Adipose tissue (tissue), 3 donors: ENCODE measurements around the gene CCNJL. TPM values are rescaled to one million over a fixed set of nuclear protein-coding genes. Genes with fewer than 3 reads are reported as not detected.

Source experiments
- H3K27ac ChIP-seq: one replicate; pipeline ENCODE4 v1.5.1; 2013; ENCODE audit warnings: low read depth, low read length
- WGBS, 3 donors: extraction: QIAGEN DNeasy Blood & Tissue Kit; methylation state at CpG; one replicate each; pipeline ENCODE4 v1.1.7; 2013; 5-methylcytosine and 5-hydroxymethylcytosine counted together
- polyA plus RNA-seq, 3 donors: library from polyadenylated mRNA; stranded (reverse); fragments of 200-250 nt; gene quantifications; one replicate each; pipeline ENCODE4 v1.2.3, GENCODE V29; 2013
- donor health status: healthy with polysubstance abuse.
- donor health status: Bipolar disorder and iron deficiency.
- donor health status: healthy.

The CCNJL gene, protein sequence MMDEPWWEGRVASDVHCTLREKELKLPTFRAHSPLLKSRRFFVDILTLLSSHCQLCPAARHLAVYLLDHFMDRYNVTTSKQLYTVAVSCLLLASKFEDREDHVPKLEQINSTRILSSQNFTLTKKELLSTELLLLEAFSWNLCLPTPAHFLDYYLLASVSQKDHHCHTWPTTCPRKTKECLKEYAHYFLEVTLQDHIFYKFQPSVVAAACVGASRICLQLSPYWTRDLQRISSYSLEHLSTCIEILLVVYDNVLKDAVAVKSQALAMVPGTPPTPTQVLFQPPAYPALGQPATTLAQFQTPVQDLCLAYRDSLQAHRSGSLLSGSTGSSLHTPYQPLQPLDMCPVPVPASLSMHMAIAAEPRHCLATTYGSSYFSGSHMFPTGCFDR
- polyA plus RNA-seq = 1 to 10 TPM in 1 of 3 donors, under 1 TPM in 2; 0.09 to 1.3 (median 0.89) TPM

DNA sequence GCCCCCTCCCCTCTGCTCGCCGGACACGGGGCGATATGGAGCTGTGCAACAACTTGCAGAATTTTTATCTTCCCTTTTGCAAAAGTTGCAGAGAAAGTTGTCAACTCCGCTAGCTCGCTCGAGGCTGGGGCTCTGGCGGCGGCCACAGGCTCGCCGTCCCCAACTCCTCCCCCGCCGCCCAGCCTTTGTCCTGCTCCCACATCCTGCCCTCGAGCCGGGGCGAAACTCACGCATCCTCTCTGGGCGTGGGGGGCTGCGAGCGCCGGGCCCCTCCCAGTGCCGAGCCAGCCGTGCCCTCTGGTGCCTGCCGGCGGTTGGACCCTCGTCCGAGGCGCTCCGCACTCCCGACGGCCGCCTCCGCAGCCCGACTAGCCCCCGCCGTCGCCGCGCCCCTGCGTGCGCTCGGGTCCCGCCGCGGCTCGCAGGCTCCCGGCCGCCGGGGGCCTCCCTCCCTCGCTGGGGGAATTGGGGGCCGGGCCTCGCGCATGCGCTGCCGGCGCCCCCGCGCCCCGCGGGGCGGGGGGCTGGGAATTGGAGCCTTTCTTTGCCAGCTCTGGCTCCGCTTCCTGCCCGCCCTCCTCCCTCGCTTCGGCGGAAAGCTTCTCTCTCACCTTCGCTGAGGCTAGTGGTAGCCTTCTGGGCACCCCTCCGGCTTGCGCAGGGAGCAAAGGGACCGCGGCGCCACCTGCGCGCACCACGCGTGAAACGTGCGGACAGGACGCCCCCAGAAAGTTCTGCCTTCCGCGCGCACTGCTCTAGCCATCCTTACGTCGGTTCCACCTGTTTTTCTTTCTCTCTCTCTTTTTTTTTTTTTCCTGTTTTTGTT lies at the start of gene CCNJL:
Gene CCNJL (minus strand): TSS at position 431 of the 826 bp plus-strand sequence. CDS start 641 bp downstream, outside the sequence.
- WGBS, 3 donors = 1% methylated on average over 52 to 84 of the region's 84 CpGs
- H3K27ac ChIP-seq = no peak within 1 kb of the TSS

DNA sequence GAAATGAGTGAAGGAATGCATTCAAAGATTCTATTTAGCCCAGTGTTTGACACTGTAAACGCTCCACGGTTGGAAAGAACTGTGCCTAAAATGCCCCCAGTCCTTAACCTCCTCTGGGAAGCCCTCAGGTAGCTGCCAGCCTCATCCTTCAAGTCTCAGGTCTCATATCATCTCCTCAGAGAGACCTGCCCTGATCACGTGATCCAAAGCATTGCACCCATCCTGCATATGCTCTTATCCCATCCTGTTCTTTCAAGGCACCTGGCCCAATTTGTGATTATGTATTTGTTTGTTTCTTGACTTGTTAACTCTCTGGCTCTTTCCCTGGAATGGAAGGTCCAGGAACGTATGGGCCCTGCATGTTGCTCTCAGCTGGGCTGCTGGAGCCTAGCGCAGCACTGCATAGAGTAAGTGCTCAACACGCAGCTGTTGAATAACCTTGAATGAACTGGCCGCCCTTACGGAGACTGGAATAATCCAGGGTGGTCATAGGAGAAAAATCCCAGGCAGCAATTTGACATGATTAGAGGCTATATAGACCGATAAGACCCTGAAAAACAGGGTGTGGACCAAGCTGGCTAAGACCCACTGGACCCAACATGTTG lies 49.4 kb upstream of the CCNJL start:
- 83 to 96% (median 87%) methylated on average over 9 of the region's 9 CpGs for WGBS, 3 donors
- no peak overlapping the region for H3K27ac ChIP-seq

DNA sequence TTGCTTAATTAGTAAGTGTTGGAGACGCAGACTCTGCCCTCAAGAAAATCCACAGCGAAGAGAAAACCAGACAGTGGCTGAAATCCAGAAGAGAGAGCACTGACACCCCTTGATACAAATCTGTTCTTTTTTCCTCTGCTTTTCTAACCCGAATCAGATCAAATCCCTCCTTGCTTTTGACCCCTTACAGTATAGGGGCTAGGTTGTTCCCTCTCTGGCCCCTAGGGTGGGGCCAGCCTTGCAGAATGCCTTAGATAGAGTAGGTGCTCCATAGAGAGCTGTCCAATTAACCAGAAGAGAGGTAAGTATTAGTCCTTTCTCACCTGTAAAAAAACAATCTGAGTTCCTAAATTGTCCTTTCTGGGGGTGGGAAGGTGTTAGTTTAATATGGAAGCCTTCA lies 47.9 kb upstream of the CCNJL start:
- 80 to 91% (median 80%) methylated on average over 3 of the region's 3 CpGs for WGBS, 3 donors
- no peak overlapping the region for H3K27ac ChIP-seq

DNA sequence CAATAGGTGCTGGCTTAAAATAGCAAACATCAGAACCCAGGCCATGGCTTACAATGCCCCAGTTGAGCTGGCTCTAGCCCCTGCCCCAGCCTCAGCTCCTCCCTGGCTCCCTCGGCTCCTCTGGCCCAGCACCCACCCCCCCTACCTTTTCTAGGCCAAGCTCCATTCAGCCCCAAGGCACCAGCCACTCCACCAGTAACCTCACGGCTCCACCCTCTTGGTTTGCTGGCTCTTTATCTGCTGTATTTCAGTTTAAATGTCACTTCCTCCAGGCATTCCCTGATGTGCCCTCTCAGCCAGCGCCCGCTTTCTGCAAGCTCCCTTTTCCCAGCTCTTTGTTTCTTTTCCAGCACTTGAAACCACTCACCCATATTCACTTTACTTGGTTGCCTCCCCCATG lies 47.5 kb upstream of the CCNJL start:
- no peak overlapping the region for H3K27ac ChIP-seq
- 55 to 80% (median 78%) methylated on average over 4 of the region's 4 CpGs for WGBS, 3 donors

DNA sequence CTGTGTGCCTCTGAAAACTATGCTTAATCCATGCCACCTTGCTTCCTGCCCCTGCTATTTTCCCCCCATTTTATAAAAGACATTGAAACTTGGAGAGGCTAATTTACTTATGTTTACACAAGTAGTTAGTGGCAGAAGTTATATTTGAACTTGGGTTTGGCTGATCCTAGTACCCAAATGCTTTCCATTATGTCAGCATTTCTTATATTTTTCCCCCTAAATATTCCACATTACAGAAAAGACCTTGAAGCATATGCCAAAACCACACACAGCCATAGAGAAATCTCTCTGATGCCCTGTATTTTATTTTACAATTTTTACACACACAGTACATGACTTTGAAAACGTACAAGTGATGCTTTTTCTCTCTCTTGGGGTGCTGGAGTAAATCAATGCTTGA lies 46.9 kb upstream of the CCNJL start:
- H3K27ac ChIP-seq = no peak overlapping the region
- 0 to 42% (median 0%) methylated on average over 1 of the region's 1 CpG for WGBS, 3 donors

DNA sequence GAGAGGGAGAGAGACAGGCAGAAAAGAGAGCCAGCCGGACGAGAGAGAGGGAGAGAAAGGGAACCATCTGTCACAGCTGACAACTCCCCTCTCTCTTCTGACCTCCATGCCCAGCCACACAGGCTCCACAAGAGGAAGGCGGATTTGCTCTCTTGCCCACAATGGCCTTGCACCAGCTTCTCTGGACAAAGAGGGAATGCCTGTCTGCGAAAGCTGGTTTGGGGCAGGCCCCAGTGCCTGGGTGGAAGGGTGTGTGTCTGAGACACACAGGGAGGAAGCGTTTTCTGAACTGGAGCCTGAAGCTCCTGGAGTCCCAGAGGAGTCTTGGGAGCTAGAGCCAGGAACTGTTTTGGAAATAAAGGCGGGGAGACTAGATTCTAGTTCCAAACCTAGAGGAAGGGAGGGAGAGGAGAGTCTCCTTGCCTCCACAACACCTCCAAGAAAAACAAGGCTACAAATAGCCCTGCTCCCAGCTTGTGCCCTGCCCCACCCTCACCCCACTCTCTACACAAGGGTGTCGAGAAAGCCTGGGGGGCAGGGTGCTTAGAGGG lies 45.6 kb upstream of the CCNJL start:
- WGBS, 3 donors = 46 to 75% (median 50%) methylated on average over 7 of the region's 7 CpGs
- H3K27ac ChIP-seq = peak overlapping the region; percentile 71

DNA sequence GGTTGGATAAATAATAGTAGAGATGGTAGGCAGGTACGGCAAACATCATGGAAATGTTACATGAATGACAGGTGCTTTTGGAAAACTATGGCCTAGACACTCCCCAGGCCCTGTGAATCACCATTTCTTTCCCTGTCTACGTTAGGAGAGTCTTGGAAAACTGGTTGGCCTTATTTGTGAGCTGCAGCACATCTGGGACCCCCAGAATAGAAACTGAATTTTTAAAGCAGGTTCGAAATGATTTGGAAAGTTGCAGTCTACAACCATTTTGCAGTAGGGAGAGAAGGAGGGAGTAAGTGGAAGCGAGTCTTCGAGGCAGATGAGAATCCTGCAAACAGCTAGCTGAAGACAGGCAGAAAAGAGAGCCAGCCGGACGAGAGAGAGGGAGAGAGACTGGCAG lies 45.0 kb upstream of the CCNJL start:
- 61 to 72% (median 63%) methylated on average over 7 of the region's 7 CpGs for WGBS, 3 donors
- no peak overlapping the region for H3K27ac ChIP-seq

DNA sequence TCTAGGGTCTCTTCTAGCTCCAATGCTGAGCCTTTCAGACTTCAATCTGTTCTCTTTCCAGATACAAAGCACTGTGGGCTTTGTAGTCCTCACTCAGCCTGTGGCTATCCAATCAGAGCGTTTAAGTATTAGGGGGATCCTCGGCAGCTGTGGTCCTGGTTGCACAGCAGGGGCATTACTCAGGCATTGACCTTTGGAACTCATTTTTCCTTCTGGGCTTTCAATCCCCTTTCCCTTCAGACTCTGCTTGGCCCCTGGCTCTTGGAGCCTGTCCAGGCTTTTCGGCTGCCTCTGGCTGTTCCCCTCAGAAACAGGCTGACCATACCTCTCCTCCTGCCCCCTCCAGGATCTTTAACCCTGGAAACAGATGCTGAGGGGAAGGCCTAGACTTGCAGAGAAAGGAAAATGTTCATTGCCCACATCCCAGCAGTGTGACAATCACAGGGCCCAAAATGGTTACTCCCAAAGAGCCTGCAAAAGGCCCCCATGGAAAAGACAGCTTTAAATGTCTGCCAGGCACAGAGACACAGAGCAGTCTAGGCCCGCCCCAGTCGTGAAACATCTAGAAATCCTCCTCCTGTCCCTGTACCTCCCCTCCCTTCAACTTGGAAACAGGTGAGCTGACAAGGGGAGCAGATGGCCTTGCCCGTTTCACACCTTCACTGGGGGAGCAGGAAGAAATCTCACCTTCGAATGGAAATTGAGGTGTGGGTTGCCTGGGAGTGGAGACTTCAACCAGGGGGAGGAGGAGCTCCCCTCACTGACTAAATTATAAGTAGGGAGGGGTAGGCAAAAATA lies 44.4 kb upstream of the CCNJL start:
- H3K27ac ChIP-seq = no peak overlapping the region
- 49 to 73% (median 72%) methylated on average over 7 of the region's 7 CpGs for WGBS, 3 donors

DNA sequence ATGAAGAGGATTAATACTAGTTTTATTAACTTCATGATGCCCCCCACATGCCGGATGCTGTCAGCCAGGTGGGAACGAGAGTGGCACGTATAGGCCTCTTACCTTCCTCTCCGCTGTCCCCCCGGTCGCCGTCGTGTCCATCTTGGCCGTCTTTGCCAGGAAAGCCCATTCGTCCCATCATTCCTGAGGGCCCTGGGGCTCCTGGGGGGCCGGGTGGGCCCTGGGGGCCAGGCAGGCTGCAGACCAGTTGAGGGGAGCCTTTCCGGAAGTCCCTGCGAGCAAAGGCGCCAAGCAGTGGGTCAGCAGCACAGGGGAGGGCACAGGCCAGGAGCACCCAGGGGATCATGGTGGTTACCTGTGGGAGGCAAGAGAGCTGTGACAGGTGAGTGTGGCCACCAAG lies 42.3 kb upstream of the CCNJL start:
- WGBS, 3 donors = 88 to 97% (median 96%) methylated on average over 13 to 14 of the region's 14 CpGs
- H3K27ac ChIP-seq = no peak overlapping the region

DNA sequence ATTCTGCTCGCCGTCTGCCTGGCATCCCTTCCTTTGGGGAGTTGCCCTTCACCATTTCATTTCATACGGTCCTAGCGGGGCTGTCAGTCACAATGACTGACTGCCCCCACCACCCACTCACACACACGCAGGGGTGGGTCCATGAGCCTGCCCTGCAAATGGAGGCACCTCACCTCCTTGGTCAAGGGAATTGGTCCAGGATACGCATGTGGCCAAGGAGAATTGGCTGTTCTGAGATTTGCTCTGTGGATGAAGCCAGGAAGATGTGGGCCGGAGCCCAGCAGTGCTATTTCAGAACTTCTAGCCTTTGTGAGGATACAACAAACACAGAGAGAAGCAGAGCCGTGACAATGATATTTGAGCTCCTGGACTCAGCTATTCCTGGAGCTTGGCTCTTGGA lies 41.0 kb upstream of the CCNJL start:
- no peak overlapping the region for H3K27ac ChIP-seq
- WGBS, 3 donors = 80 to 89% (median 81%) methylated on average over 8 of the region's 8 CpGs

DNA sequence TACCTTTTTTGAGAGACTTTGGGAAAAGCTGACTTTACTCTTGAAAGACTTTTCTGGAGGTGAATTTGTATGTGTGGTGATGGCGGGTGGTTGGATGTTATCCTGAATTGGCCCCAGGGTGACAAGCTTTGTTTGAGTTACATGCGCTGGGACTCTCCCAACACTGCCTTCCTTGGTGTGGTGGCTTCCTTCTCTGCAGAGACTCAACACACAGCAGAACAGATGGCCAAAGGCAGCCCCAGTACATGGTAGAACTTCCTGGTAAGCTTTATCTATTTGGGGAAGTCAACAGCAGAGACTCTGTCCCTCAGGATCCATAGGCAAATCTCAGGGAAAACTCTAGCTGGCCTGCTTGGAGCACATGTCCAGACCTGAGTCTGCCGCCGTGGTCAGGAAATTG lies 39.9 kb upstream of the CCNJL start:
- WGBS, 3 donors = 88 to 96% (median 91%) methylated on average over 4 of the region's 4 CpGs
- no peak overlapping the region for H3K27ac ChIP-seq

DNA sequence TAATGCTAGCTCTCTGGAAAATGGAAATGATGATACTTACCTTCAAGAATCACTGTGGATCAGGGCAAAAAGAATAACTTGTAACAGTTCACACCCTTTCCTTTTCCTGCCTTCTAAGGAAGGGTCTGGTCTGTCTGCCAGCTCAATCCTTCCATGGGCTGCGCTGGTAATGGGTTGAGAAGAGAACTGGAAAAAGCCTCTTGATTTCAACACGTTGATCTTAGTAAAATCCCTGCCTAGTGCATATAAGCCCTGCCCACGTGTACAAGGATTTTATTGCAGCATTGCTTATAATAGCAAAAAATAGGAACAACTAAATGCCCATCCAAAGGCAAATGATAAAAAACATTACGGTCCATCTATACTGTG lies 37.6 kb upstream of the CCNJL start:
- H3K27ac ChIP-seq = no peak overlapping the region
- 72 to 78% (median 72%) methylated on average over 4 of the region's 4 CpGs for WGBS, 3 donors

DNA sequence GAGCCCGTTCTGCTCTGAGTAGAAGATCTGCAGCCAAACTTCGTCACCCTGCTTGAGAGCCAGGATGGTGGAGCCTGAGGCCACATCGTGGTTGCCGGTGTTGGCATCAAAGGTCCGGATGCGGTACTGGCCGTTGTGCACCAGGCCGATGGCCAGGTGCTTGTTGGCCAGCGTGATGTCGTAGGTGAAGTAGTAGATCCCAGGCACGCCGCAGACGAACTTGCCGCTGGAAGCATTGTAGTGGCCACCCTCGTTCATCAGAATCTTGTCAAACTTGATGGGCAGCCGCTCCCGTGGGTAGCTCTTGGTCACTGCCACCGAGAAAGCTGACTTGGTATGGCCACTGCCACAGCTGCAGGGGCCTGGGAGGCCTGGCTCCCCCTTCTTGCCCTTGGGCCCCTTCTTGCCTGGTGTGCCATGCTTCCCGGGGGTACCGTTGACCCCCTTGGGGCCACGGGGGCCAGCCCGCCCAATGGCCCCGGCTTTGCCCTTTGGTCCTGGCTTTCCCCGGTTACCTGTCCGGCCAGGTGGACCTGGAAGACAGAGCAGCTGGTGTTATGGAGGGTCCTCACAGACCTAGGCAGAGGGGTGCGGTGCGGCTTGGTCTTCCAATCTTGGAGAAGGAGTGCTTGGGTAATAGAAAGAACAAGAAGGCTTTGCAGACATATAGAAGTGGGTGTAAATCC lies 37.0 kb upstream of the CCNJL start:
- WGBS, 3 donors = 92 to 96% (median 96%) methylated on average over 27 of the region's 27 CpGs
- H3K27ac ChIP-seq = no peak overlapping the region

DNA sequence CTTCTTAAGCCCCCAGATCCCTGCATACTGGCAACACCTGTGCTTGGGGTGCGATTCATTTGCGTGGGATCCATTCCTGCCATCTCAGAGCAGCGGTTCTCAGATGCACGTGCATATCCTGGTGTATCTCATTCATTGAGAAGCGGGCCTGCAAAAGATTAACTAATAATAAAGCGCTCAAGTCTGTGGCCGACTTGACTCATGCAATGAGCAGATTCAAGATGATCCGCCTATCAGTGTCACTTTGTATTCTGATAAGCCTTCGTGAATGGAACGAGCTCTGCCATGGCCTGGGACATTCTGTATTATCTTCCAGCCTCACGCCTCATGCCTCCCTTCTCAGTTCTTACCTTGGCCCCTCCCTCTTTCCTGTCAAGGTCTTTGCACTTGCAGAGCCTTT lies 35.7 kb upstream of the CCNJL start:
- H3K27ac ChIP-seq = no peak overlapping the region
- WGBS, 3 donors = 70 to 91% (median 90%) methylated on average over 11 of the region's 11 CpGs

DNA sequence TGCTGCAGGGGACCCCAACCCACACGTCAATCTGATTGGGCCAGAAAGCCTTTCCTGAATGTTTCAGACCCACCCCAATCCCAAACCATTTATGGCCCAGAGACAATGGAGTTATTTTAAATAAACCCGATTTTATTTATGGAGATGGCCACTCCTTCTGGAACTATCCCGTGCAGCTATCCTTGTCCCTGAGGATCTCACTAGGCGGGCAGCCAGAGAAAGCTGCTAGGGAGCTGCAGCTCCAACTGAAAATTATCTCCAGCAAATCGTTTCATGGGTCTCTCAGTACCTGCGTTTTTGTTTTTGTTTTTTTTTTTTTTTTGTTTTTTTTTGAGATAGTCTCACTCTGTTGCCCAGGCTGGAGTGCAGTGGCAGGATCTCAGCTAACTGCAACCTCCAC lies 35.1 kb upstream of the CCNJL start:
- 47 to 74% (median 56%) methylated on average over 6 of the region's 6 CpGs for WGBS, 3 donors
- no peak overlapping the region for H3K27ac ChIP-seq

DNA sequence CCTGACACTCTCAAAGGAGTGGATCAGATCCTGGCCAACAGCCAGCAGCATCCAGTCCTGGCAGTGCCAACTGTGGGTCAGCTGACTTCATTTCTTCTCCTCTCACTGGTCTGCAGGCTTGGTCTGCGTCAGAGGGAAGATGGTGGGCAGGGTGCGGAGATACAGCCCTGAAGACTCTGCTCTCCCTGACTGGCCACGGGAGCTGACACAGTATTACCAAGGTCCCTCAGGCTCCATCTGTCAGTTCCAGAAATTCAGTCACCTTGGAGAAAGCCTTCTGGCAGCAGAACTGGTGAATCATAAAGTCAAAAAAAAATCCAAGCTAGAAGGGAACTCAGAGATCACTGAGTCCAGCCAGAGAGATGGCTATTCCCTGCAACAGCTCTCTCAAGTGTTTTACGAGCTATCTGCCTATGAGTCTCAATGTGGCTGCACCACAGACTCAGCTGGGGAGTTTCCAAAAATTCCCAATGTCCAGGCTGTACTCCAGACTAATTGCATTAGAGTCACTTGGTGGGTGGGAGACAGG lies 30.1 kb upstream of the CCNJL start:
- H3K27ac ChIP-seq = no peak overlapping the region
- WGBS, 3 donors = 70 to 85% (median 70%) methylated on average over 4 of the region's 4 CpGs

DNA sequence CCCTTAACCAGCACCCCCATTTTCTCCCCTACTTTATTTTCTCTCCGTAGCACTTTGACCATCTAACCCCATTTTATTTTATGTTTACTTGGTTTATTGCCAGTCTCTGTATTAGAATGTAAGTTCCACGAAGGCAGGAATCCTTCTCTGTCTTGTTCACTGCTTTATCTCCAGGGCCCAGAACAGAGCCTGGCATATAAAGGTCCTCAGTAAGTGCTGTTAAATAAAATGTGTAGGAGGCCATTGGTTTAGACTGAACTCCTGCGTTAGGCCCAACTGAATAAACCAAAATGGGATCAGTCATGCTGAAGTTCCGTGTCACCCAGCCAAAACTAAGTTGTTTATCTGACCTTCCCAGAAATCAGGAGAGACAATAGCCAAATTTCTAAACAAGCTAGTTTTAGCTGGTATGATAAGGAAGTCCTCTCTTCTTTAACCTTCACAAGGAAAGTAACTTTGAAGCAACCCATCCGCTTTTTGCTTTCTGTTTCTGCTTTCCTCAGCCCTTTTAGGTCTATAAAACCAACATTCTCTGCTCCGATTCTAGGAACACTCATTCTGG lies 29.0 kb upstream of the CCNJL start:
- 81 to 91% (median 85%) methylated on average over 6 of the region's 6 CpGs for WGBS, 3 donors
- H3K27ac ChIP-seq = no peak overlapping the region
